Mesothelial cell of epicardium (in vitro differentiated cells): ENCODE measurements around the gene NSD1. TPM values are rescaled to one million over a fixed set of nuclear protein-coding genes. Genes with fewer than 3 reads are reported as not detected.

Experiments used
- DNase-seq, 2 experiments: peaks; one replicate each; pipeline ENCODE4 v3.0.0; 2021; ENCODE audit warnings: low spot score in 2 of 2; ENCODE audit not compliant: unreplicated experiment in 2 of 2
- H3K27ac Mint-ChIP-seq: 2 replicates; pipeline ENCODE4 v1.8.0; 2021; ENCODE audit warnings: mixed read lengths
- H3K27me3 Mint-ChIP-seq: 2 replicates; pipeline ENCODE4 v1.8.0; 2021; ENCODE audit warnings: low read depth, mixed read lengths
- H3K36me3 Mint-ChIP-seq: 2 replicates; pipeline ENCODE4 v1.8.0; 2021; ENCODE audit warnings: mixed read lengths
- H3K4me1 Mint-ChIP-seq: 2 replicates; pipeline ENCODE4 v1.8.0; 2021; ENCODE audit warnings: mixed read lengths
- H3K4me3 Mint-ChIP-seq: 2 replicates; pipeline ENCODE4 v1.8.0; 2021; ENCODE audit warnings: mild to moderate bottlenecking, moderate library complexity, mixed read lengths
- H3K9me3 Mint-ChIP-seq: 2 replicates; pipeline ENCODE4 v1.8.0; 2021; ENCODE audit warnings: mixed read lengths
- total RNA-seq: library from RNA; stranded (reverse); gene quantifications from 3 replicates; pipeline ENCODE4 v1.2.1, GENCODE V29; 2021
- TF ChIP-seq, protein P1 (sequence below): fragments of 200-600 bp; sonication (generic); IDR thresholded peaks from one replicate; pipeline ENCODE4 v1.5.0; 2021; ENCODE audit warnings: antibody characterized with exemption; ENCODE audit not compliant: unreplicated experiment

NSD1 gene
- total RNA-seq, 1 donor from 2014 or later, result 164 TPM

DNA sequence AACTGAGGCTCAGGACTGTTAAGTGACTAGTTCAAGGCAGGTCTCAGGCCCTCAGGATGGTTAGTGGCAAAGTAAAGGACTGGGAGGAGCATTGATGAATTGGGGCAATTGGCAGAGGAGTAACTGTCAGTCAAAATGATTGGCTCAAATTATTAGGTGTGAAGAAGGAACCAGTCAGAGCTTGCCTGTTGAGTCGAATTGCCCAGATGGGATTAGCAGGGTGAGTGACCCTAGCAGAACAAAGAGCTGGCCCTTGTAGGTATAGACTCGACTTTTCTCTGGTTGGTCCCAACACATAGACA is 2.6 kb upstream of the NSD1 start:
- no peaks in the 10 kb centered on the region for H3K27me3 Mint-ChIP-seq
- no peak overlapping the region for H3K4me3 Mint-ChIP-seq
- no peak for DNase-seq
- TF ChIP-seq, protein P1, sequence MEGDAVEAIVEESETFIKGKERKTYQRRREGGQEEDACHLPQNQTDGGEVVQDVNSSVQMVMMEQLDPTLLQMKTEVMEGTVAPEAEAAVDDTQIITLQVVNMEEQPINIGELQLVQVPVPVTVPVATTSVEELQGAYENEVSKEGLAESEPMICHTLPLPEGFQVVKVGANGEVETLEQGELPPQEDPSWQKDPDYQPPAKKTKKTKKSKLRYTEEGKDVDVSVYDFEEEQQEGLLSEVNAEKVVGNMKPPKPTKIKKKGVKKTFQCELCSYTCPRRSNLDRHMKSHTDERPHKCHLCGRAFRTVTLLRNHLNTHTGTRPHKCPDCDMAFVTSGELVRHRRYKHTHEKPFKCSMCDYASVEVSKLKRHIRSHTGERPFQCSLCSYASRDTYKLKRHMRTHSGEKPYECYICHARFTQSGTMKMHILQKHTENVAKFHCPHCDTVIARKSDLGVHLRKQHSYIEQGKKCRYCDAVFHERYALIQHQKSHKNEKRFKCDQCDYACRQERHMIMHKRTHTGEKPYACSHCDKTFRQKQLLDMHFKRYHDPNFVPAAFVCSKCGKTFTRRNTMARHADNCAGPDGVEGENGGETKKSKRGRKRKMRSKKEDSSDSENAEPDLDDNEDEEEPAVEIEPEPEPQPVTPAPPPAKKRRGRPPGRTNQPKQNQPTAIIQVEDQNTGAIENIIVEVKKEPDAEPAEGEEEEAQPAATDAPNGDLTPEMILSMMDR, result no peak
- peaks cover 5% of the 10 kb centered on the region for H3K36me3 Mint-ChIP-seq
- H3K27ac Mint-ChIP-seq, result no peak overlapping the region
- H3K4me1 Mint-ChIP-seq, result peaks cover 14% of the 10 kb centered on the region
- no peaks in the 10 kb centered on the region for H3K9me3 Mint-ChIP-seq

DNA sequence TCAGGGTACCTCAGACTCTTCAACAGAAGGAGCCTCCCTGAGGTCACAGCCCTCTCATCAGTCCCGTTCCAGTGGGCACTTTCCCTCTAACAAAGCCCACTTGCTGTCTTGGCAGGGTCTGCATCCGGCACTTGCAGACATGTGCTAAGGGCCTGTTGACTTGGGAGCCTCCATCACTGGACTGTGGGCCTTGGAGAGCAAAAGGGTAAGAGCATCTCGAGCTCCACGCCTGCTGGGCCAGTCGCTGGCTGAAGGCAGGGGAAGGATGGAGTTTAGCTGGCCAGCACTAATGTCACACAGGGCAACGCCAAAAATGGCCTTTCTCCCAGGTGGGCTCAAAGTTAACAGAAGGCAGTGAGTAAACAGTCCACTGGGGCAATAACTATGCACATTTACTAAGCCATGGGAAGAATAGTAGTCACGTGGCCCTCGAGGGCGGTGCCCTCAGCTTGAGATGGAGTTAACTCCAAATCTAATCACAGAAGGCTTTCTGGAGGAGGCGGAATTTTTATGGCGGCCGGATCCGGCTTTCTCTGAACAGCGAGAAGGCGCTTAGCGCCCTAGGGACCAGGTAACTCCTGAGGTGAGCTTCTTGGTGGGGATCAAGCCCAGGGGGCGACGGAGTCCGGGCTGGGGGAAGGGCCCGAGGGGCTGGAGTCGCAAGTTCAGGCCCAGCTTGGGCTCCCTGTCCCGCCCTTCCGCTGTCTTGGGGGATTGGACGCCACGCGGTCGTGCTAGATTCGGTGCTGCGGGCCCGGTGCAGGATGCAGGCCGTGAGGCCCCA is 2.0 kb upstream of the NSD1 start:
- Mint-ChIP-seq H3K27me3 (no peaks in the 10 kb centered on the region), H3K4me3 (peak overlapping the region; percentile 63), H3K36me3 (peaks cover 5% of the 10 kb centered on the region), H3K4me1 (peaks cover 18% of the 10 kb centered on the region), H3K27ac (peak overlapping the region; percentile 87), H3K9me3 (no peaks in the 10 kb centered on the region)
- TF ChIP-seq, protein P1, result no peak
- DNase-seq, result peak in 1 of 2 experiments; percentile 43

DNA sequence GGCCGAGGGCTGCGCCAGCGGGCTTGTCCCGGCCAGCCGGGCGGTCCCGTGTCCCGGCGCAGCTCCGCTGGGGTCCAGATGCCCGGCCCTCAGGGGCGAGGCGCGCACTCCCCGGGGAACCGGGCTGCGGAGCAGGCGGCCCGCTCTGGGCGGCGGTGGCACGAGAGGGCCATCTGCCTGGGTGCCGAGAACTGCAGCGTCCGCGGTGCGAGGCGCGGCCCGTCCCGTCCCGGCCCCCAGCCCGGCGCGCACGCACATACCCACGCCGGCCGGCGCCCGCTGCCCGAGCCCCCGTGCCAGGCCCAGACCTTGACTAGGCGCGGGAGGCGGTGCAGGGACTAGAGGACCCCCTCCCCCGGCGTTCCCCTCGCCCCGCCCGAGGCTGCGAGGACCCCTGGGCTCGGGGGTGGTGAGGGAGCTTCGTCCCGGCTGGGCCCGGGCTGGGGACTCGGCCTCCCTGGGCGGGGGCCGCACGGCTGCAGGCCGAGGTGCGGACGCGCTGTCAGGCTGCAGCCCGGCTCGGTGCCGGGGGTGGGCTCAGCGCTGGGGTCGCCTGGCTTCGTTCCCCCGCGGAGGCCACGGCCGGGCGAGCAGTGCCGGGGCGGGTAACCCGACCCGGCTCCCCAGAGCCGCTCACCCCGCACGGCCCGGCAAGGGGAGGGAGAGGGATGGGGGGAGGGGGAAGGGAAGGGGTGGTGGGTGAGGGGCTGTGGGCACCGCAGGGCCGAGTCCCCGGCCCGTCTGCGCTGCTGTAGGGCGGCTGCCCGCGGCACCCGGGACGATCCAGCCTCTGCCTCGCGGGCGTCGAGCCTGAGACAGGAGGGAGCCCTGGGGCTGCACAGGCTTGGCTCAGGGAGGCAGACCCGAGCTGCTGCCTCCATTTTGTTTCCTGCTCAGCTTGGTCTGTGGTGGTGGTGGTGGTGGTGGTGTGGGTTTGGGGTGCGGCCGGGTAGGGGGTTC is 1.2 kb upstream of the NSD1 start:
- DNase-seq, result peak; percentile 40 to 77
- H3K4me1 Mint-ChIP-seq, result peaks cover 26% of the 10 kb centered on the region
- no peaks in the 10 kb centered on the region for H3K27me3 Mint-ChIP-seq
- TF ChIP-seq, protein P1, result no peak
- peak overlapping the region; percentile 63 for H3K4me3 Mint-ChIP-seq
- peaks cover 12% of the 10 kb centered on the region for H3K36me3 Mint-ChIP-seq
- H3K27ac Mint-ChIP-seq, result peak overlapping the region; percentile 64
- H3K9me3 Mint-ChIP-seq, result no peaks in the 10 kb centered on the region

GRCh38 chr5:177133853-177134696 is 502 bp downstream of the NSD1 start:
- H3K27me3 Mint-ChIP-seq, result no peaks in the 10 kb centered on the region
- peak; percentile 45 to 61 for DNase-seq
- H3K4me3 Mint-ChIP-seq, result peak overlapping the region; percentile 80
- H3K36me3 Mint-ChIP-seq, result peaks cover 14% of the 10 kb centered on the region
- no peaks in the 10 kb centered on the region for H3K9me3 Mint-ChIP-seq
- TF ChIP-seq, protein P1, result no peak
- H3K27ac Mint-ChIP-seq, result peak overlapping the region; percentile 96
- H3K4me1 Mint-ChIP-seq, result peaks cover 26% of the 10 kb centered on the region

DNA sequence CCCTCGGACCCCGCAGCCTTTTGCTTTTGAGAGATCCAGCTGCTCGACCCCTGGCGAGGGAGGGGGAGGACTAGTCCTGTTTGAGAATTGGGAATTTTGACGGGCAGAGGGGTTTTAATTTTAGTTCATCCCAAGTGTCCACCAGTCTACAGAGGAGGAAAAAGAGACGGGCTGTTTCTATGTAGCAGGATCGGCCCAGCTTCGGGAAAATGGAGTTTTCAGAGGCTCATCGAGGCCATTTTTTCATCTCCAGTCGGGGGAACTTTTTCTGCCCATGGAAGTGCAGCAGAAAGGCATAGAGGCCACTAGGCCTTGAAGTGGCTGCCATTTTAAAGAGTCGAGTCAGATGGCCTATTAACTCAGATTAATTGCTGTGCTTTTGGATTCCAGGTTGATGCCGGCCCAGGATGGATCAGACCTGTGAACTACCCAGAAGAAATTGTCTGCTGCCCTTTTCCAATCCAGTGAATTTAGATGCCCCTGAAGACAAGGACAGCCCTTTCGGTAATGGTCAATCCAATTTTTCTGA is 1.2 kb downstream of the NSD1 start:
- H3K27ac Mint-ChIP-seq, result peak overlapping the region; percentile 96
- no peak for DNase-seq
- TF ChIP-seq, protein P1, result no peak
- no peaks in the 10 kb centered on the region for H3K27me3 Mint-ChIP-seq
- peaks cover 17% of the 10 kb centered on the region for H3K36me3 Mint-ChIP-seq
- H3K9me3 Mint-ChIP-seq, result no peaks in the 10 kb centered on the region
- peak overlapping the region; percentile 80 for H3K4me3 Mint-ChIP-seq
- H3K4me1 Mint-ChIP-seq, result peaks cover 28% of the 10 kb centered on the region
